Measurements from ENCODE around the gene MDP1.
"Not testable (repeated sequence)": the region's sequence is repeated elsewhere in the genome, so short reads cannot be mapped to it uniquely, and the experiment has no call there.

DNA sequence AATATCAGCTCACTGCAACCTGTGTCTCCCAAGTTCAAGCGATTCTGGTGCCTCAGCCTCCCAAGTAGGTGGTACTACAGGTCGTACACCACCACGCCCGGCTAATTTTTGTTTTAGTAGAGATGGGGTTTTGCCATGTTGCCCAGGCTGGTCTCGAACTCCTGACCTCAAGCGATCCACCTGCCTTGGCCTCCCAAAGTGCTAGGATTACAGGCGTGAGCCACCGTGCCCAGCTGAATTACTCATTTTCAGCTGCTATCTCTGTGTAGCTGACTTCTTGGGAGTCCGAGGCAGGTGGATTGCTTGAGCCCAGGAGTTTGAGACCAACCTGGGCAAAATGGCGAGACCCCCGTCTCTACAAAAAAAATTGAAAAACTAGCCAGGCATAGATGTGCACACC, 29.5 kb upstream of the MDP1 start:
- TF ChIP-seq, protein P1, sequence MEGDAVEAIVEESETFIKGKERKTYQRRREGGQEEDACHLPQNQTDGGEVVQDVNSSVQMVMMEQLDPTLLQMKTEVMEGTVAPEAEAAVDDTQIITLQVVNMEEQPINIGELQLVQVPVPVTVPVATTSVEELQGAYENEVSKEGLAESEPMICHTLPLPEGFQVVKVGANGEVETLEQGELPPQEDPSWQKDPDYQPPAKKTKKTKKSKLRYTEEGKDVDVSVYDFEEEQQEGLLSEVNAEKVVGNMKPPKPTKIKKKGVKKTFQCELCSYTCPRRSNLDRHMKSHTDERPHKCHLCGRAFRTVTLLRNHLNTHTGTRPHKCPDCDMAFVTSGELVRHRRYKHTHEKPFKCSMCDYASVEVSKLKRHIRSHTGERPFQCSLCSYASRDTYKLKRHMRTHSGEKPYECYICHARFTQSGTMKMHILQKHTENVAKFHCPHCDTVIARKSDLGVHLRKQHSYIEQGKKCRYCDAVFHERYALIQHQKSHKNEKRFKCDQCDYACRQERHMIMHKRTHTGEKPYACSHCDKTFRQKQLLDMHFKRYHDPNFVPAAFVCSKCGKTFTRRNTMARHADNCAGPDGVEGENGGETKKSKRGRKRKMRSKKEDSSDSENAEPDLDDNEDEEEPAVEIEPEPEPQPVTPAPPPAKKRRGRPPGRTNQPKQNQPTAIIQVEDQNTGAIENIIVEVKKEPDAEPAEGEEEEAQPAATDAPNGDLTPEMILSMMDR (IDR thresholded peaks at IDR 0.05) = not testable (repeated sequence)
- not testable (repeated sequence) for TF ChIP-seq POLR2A (IDR thresholded peaks at IDR 0.05)
